ENCODE results near the gene RFC1. TPM values are rescaled to one million over a fixed set of nuclear protein-coding genes. Genes with fewer than 3 reads are reported as not detected.
A peak's percentile ranks its signal among the peaks of the same experiment; 100 is the strongest.

Gene RFC1
- total and polyA plus RNA-seq, 9 of the 15 experiments (the other 6 are each of a cell fraction or from before 2014, with no cell fraction given) = 16.8 to 85.6 (median 45.2) TPM

DNA sequence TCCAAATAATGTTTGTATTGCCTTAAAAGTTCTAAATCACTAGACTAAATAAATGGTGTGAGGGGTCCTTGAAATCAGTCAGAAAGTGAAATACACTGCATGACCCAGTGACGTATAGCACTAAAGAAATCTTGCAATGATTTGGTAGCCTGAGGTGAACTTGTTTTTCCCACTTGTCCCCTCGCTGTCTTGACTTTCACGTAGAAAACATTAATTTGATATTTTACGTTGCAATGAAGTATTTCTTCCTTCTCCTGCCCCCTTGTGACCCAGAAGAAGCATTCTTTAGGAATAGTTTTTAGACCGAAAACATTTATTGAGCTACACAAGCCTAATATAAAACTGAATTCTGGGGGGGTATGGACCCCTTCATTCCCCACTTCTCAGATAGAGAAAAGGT, 44.3 kb upstream of the RFC1 start:
- intact Hi-C loops (cut with micrococcal nuclease) (no loop called here), in situ Hi-C loops (cut with MboI) (no loop called here)
- FAIRE-seq = no peak
- no peaks in the 10 kb centered on the region for H3K4me1 ChIP-seq (replicated peaks in 1 of 2; ENCODE audit: control insufficient read depth in 2 of 2, insufficient read depth in 2 of 2, low read length in 2 of 2)
- peak; percentile 34; the same call in 2 of the 3 replicates for ATAC-seq
- ChIA-PET POLR2A (interaction anchor here (0.8 to 1.2 kb wide), 2 partner anchors 26 to 29 kb away, joined by 3 to 7 read pairs; no protein-coding TSS in a partner anchor), CTCF (ENCODE audit: low intra/inter-chr PET ratio) (no interaction called here)
- no peak overlapping the region for H3K27ac ChIP-seq (ENCODE audit: extremely low read depth, low read depth, low read length)
- no peaks in the 10 kb centered on the region for H3K79me2 ChIP-seq (ENCODE audit: control insufficient read depth, insufficient read depth, low read length)
- peak overlapping the region; percentile 26; the same call in 1 of the 2 replicates for H2AFZ ChIP-seq (ENCODE audit: low read depth, low read length)
- H3K36me3 ChIP-seq (ENCODE audit: control insufficient read depth, insufficient read depth, low read length) = no peaks in the 10 kb centered on the region
- no peak overlapping the region for H3K4me2 ChIP-seq (ENCODE audit: insufficient read depth, low read length)
- no peak overlapping the region for H3K4me3 ChIP-seq
- no TSS peak for BruUV-seq (replicated peaks)
- H4K20me1 ChIP-seq (replicated peaks; ENCODE audit: control insufficient read depth, insufficient read depth, low read length) = no peaks in the 10 kb centered on the region
- WGBS (ENCODE audit: insufficient coverage, low coverage, missing lambda C conversion rate) = 26% methylated on average over 5 of the region's 5 CpGs
- TF ChIP-seq, protein P1, sequence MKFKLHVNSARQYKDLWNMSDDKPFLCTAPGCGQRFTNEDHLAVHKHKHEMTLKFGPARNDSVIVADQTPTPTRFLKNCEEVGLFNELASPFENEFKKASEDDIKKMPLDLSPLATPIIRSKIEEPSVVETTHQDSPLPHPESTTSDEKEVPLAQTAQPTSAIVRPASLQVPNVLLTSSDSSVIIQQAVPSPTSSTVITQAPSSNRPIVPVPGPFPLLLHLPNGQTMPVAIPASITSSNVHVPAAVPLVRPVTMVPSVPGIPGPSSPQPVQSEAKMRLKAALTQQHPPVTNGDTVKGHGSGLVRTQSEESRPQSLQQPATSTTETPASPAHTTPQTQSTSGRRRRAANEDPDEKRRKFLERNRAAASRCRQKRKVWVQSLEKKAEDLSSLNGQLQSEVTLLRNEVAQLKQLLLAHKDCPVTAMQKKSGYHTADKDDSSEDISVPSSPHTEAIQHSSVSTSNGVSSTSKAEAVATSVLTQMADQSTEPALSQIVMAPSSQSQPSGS (CRISPR knock-in tag; IDR thresholded peaks at IDR 0.05) = no peak
- TF ChIP-seq, protein P2, sequence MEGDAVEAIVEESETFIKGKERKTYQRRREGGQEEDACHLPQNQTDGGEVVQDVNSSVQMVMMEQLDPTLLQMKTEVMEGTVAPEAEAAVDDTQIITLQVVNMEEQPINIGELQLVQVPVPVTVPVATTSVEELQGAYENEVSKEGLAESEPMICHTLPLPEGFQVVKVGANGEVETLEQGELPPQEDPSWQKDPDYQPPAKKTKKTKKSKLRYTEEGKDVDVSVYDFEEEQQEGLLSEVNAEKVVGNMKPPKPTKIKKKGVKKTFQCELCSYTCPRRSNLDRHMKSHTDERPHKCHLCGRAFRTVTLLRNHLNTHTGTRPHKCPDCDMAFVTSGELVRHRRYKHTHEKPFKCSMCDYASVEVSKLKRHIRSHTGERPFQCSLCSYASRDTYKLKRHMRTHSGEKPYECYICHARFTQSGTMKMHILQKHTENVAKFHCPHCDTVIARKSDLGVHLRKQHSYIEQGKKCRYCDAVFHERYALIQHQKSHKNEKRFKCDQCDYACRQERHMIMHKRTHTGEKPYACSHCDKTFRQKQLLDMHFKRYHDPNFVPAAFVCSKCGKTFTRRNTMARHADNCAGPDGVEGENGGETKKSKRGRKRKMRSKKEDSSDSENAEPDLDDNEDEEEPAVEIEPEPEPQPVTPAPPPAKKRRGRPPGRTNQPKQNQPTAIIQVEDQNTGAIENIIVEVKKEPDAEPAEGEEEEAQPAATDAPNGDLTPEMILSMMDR (IDR thresholded peaks at IDR 0.05 in 2 of 3, conservative IDR thresholded peaks at IDR 0.05 in 1 of 3; ENCODE audit: insufficient read depth in 2 of 3, low read depth in 1 of 3, low read length in 3 of 3) = peak in 1 of 3 experiments; percentile 44; a peak in 3 of 6 replicates
- peak; percentile 25 to 32; a peak in 1 of 4 replicates for TF ChIP-seq RAD21 (CRISPR knock-in tag; conservative IDR thresholded peaks at IDR 0.05 in 1 of 2, IDR thresholded peaks at IDR 0.05 in 1 of 2)
- TF ChIP-seq CC2D1A (IDR thresholded peaks at IDR 0.05) = no peak
- H3K9me3 ChIP-seq (replicated peaks; ENCODE audit: control insufficient read depth, insufficient read depth, low read depth, low read length) = no peaks in the 10 kb centered on the region
- DNase-seq (ENCODE audit: extremely low read depth in 1 of 4, low spot score in 3 of 4) = no peak
- H3K9ac ChIP-seq (ENCODE audit: insufficient read depth in 1 of 2, low read depth in 2 of 2, low read length in 2 of 2) = no peak overlapping the region
- H3K27me3 ChIP-seq (ENCODE audit: control insufficient read depth in 2 of 2, insufficient read depth in 2 of 2, low read length in 2 of 2) = no peaks in the 10 kb centered on the region
- H3K9me1 ChIP-seq (ENCODE audit: control insufficient read depth, insufficient read depth, low read length) = no peaks in the 10 kb centered on the region
